Measurements from ENCODE around the gene UBE2D2. TPM values are rescaled to one million over a fixed set of nuclear protein-coding genes. Genes with fewer than 3 reads are reported as not detected.
A peak's percentile ranks its signal among the peaks of the same experiment; 100 is the strongest.

Gene UBE2D2
- polyA plus RNA-seq, 1 donor, result 125 TPM

DNA sequence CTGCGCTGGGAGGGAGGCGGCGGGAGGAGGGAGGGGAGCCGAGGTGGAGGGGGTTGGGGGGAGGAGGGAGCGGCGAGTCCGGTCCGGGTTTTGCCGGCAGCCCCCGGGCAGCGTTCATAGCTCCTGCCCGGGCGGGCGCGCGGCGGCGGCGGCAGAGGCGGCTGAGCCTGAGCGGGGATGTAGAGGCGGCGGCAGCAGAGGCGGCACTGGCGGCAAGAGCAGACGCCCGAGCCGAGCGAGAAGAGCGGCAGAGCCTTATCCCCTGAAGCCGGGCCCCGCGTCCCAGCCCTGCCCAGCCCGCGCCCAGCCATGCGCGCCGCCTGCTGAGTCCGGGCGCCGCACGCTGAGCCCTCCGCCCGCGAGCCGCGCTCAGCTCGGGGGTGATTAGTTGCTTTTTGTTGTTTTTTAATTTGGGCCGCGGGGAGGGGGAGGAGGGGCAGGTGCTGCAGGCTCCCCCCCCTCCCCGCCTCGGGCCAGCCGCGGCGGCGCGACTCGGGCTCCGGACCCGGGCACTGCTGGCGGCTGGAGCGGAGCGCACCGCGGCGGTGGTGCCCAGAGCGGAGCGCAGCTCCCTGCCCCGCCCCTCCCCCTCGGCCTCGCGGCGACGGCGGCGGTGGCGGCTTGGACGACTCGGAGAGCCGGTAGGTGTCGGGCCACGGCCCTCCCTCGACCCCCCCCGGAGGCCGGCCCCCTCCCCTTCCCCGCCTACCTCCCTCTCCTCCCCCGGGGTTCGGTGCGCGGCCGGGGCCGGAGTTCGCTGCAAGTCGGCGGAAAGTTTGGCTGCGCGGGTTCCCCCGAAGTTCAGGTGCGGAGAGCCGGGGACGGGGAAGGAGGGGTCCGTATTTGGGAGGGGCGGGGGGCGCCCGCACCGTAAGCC lies 87.3 kb downstream of the UBE2D2 start, which contains the start of gene CXXC5:
Gene CXXC5 (plus strand): TSS at position 145 of the 877 bp plus-strand sequence. CDS start 32,175 bp downstream, outside the sequence.
- WGBS (ENCODE audit: insufficient coverage, low lambda C conversion rate), result no CpG with 5 or more reads among the region's 106 CpGs
- H3K4me1 ChIP-seq (ENCODE audit: control insufficient read depth, insufficient read depth, low read length), result peaks cover 59% of the 10 kb centered on the region
- H3K9me3 ChIP-seq (ENCODE audit: control insufficient read depth, low read depth, low read length), result no peaks in the 10 kb centered on the region
- peaks cover 5% of the 10 kb centered on the region for H3K27me3 ChIP-seq (ENCODE audit: control insufficient read depth, insufficient read depth, low read length)
- peak within 1 kb of the TSS; percentile 89 for H3K4me3 ChIP-seq (ENCODE audit: low read length)
- no peaks in the 10 kb centered on the region for H3K36me3 ChIP-seq (ENCODE audit: control insufficient read depth, insufficient read depth, low read length)
- peak; percentile 72 to 92 for DNase-seq
- H3K27ac ChIP-seq (ENCODE audit: low read length), result peak within 1 kb of the TSS; percentile 92

DNA sequence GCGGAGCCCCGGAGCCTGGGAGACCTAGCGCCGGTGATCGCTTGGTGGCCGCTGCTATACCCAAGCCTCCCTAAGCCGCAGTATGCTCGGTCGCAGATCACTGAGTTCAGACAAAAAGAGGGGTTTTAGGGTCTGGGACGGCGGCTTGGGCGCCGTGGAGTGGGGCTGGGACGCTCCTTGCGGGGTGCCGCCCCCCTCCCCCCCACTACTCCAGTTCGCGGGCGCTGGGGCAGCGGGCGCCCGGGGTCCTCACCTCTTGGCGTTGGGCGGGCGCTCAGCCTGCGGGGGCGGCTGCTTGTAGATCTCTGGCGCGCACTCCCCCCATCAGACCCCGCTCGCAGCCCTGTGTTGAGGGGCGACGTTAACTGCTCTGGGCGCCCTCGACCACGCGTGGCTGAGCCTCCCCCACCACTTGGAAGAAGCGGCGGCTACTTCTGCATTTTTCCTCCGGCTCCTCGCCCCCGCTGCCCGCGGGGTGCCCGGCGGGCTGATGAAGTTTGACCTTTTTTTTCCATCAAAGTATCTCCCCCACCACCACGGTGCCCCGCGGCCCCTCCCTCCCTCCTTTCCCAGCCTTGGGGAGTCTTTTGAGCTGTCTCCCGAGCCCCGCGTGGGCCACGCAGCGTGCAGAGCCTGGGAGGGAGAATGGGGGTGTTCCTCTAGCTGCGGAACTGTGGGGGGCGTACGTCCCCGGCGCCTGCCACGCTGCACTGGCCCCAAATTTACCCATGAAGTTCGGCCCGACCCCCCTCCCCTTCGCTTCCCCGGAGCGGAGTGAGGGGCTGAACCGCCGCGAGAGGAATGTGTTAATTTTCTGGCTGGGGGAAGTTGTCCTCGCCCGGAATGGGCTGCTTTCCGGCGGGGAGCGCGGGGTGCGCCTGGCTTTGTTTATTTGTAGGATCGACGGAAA lies 88.2 kb downstream of the UBE2D2 start:
- DNase-seq, result peak in 1 of 2 donors; percentile 56
- H3K27ac ChIP-seq (ENCODE audit: low read length), result peak overlapping the region; percentile 92
- no CpG with 5 or more reads among the region's 77 CpGs for WGBS (ENCODE audit: insufficient coverage, low lambda C conversion rate)
- no peaks in the 10 kb centered on the region for H3K9me3 ChIP-seq (ENCODE audit: control insufficient read depth, low read depth, low read length)
- H3K27me3 ChIP-seq (ENCODE audit: control insufficient read depth, insufficient read depth, low read length), result peaks cover 5% of the 10 kb centered on the region
- H3K4me1 ChIP-seq (ENCODE audit: control insufficient read depth, insufficient read depth, low read length), result peaks cover 59% of the 10 kb centered on the region
- H3K36me3 ChIP-seq (ENCODE audit: control insufficient read depth, insufficient read depth, low read length), result no peaks in the 10 kb centered on the region
- H3K4me3 ChIP-seq (ENCODE audit: low read length), result peak overlapping the region; percentile 89

DNA sequence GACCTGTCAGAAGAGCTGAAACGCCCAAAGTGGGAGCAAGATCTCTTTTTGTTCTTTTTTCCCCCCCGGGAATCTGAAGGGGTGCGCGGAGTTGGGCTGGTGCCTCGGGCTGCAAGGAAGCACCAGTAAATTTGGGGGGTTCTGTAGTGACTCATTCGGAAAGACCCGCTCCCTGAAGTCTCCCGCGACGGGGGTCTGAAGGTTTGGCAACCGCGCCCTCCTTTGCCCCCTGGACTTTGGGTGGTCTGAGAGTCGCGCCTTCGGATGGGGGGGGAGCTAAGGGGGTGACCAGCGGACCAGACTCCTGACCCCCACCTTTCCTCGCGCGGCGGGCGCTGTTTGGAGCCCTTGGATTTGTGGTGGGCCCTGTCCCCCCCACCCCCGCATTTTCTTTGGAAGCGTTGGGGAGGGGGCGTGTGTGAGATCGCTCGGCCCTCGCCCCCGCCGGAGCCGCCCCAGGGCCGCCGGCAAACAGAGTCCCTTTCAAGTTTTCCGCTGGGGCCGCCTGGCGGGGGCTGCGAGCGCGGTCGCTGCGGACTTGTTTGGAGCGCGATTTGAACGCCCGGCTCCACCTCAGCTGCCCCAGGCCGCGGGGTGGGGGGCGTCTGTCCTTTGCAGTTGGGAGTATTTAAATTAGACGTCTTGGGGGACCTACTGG lies 89.0 kb downstream of the UBE2D2 start:
- peaks cover 59% of the 10 kb centered on the region for H3K4me1 ChIP-seq (ENCODE audit: control insufficient read depth, insufficient read depth, low read length)
- WGBS (ENCODE audit: insufficient coverage, low lambda C conversion rate), result no CpG with 5 or more reads among the region's 48 CpGs
- no peaks in the 10 kb centered on the region for H3K9me3 ChIP-seq (ENCODE audit: control insufficient read depth, low read depth, low read length)
- H3K27me3 ChIP-seq (ENCODE audit: control insufficient read depth, insufficient read depth, low read length), result peaks cover 5% of the 10 kb centered on the region
- DNase-seq, result peak in 1 of 2 donors; percentile 56
- peak overlapping the region; percentile 92 for H3K27ac ChIP-seq (ENCODE audit: low read length)
- H3K4me3 ChIP-seq (ENCODE audit: low read length), result peak overlapping the region; percentile 89
- no peaks in the 10 kb centered on the region for H3K36me3 ChIP-seq (ENCODE audit: control insufficient read depth, insufficient read depth, low read length)

DNA sequence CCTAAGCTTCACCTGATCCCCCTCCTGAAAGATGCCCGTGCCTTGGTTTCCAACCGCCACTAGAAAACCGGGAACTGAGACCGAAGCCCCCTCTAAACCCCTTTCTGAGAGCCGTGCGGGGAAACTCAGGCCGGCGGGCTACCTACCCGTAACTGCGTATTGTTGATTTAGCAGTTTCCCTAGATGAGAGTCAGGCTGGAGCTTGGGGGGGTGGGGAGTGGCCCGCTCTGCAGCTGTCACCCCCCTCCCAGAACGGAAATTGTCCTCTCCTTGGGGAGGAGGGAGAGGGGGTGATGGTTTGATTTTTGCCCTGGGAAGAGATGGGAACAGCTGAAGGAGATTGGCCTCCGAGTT lies 89.5 kb downstream of the UBE2D2 start:
- no peaks in the 10 kb centered on the region for H3K36me3 ChIP-seq (ENCODE audit: control insufficient read depth, insufficient read depth, low read length)
- H3K9me3 ChIP-seq (ENCODE audit: control insufficient read depth, low read depth, low read length), result no peaks in the 10 kb centered on the region
- peak overlapping the region; percentile 92 for H3K27ac ChIP-seq (ENCODE audit: low read length)
- peaks cover 5% of the 10 kb centered on the region for H3K27me3 ChIP-seq (ENCODE audit: control insufficient read depth, insufficient read depth, low read length)
- peaks cover 59% of the 10 kb centered on the region for H3K4me1 ChIP-seq (ENCODE audit: control insufficient read depth, insufficient read depth, low read length)
- WGBS (ENCODE audit: insufficient coverage, low lambda C conversion rate), result no CpG with 5 or more reads among the region's 13 CpGs
- peak in 1 of 2 donors; percentile 70 for DNase-seq
- H3K4me3 ChIP-seq (ENCODE audit: low read length), result peak overlapping the region; percentile 89

DNA sequence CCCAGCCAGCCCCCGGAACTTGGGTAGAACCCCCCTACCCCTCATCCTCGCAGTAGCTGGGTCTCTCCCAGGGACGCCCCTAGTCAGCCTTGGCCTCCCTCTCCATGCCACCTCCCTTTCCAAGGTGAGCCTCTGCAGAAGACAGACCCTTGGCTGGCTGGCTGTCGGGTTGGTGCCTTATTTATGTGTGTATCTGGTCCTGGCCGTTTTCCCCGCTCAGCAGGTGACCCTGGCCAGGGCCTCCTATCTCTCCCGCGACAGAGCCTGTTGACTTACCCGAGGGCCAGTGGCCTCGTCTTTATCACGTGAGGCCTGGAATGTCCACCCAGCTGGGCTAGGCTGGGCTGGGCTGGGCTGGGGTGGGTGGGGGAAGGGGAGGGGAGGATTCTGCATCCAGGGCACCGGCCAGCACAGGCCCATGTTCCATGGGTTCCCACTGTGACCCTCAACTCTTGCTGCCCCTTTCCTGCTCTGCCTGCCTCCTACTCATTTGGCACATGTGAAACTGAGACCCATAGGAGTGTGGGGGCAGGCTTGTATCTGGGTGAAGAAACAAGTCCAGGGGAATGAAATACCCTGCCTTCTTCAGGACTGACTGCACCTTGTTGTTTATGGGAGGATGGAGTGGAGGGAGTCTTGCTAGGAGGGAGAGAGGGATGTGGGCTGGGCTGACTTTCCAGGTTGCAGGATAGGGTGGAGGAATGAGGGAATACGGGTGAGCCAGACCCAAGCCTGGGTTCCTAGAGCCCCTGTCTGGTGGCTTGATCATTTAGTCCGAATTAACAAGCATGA lies 90.1 kb downstream of the UBE2D2 start:
- Histone ChIP-seq H3K4me3 (ENCODE audit: low read length) (peak overlapping the region; percentile 89), H3K36me3 (ENCODE audit: control insufficient read depth, insufficient read depth, low read length) (no peaks in the 10 kb centered on the region), H3K27me3 (ENCODE audit: control insufficient read depth, insufficient read depth, low read length) (peaks cover 5% of the 10 kb centered on the region), H3K27ac (ENCODE audit: low read length) (peak overlapping the region; percentile 92), H3K4me1 (ENCODE audit: control insufficient read depth, insufficient read depth, low read length) (peaks cover 61% of the 10 kb centered on the region), H3K9me3 (ENCODE audit: control insufficient read depth, low read depth, low read length) (no peaks in the 10 kb centered on the region)
- no CpG with 5 or more reads among the region's 14 CpGs for WGBS (ENCODE audit: insufficient coverage, low lambda C conversion rate)
- peak; percentile 72 to 78 for DNase-seq

DNA sequence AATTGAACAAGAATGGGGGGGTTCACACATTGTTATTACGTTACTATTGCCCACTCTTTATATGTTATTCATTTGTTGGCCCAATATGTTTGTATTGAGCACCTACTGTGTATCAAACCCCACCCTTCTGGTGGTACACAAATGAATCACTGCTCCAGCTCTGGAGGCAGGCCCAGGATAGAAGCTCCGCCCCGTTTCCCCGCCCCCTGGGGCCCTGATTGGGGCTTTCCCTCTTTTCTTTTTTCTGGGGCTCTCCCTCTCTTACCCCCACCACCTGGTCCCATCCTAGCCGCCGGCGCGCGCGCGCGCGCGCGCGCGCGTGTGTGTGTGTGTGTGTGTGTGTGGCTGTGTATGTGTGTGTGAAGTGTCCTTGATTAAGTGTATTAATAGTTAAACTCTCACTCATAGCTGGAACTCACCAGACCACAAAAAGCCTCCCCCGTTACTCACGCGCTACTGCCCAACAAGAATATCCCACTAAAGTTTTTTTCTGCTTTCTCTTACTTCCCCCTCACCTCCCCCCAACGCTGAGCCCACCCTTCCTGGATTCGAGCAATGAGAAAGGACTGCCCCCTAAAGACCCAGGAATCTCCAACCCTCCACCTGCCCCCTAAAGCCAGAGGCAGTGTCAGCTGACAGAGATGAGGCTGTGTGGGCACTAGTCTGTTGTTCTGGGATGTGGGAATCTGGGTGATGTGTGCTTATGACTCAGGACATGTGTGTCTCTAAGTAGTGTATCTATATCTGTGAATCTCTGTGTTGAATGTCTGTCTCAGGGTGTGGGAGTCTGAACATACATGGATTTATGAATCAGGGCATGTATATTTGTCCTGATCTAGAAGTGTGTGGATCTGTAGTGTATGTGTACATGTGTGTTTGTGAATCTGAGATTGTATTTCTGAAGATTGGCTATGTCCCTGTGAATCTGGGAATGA lies 91.0 kb downstream of the UBE2D2 start:
- peak; percentile 71 to 83 for DNase-seq
- no peaks in the 10 kb centered on the region for H3K9me3 ChIP-seq (ENCODE audit: control insufficient read depth, low read depth, low read length)
- H3K27me3 ChIP-seq (ENCODE audit: control insufficient read depth, insufficient read depth, low read length), result peaks cover 5% of the 10 kb centered on the region
- WGBS (ENCODE audit: insufficient coverage, low lambda C conversion rate), result 11% methylated on average over 3 of the region's 23 CpGs
- H3K36me3 ChIP-seq (ENCODE audit: control insufficient read depth, insufficient read depth, low read length), result no peaks in the 10 kb centered on the region
- H3K27ac ChIP-seq (ENCODE audit: low read length), result peak overlapping the region; percentile 92
- peak overlapping the region; percentile 89 for H3K4me3 ChIP-seq (ENCODE audit: low read length)
- peaks cover 57% of the 10 kb centered on the region for H3K4me1 ChIP-seq (ENCODE audit: control insufficient read depth, insufficient read depth, low read length)

DNA sequence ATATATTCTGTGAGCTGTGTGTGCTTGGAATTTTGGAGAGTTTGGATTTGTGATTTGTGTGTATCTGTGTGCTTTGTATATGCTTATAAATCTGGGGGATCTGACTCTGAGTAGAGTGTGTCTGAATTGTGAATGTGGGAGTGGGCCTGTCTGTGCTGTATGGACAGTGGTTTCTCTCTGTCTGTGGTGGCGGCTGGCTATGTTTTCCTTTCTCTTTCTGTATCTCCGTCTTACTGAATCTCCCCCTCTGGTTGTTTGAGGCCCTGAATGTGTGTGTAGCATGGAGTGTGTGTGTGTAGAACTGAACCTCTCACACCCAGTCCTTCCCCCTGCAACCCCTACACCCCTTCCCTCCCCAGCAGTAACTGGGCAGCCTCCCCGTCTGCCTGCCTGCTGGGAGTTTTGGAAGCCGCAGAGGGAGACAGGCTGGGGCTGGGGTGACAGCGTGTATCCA lies 91.7 kb downstream of the UBE2D2 start:
- Histone ChIP-seq H3K9me3 (ENCODE audit: control insufficient read depth, low read depth, low read length) (no peaks in the 10 kb centered on the region), H3K4me3 (ENCODE audit: low read length) (no peak overlapping the region), H3K4me1 (ENCODE audit: control insufficient read depth, insufficient read depth, low read length) (peaks cover 57% of the 10 kb centered on the region), H3K36me3 (ENCODE audit: control insufficient read depth, insufficient read depth, low read length) (no peaks in the 10 kb centered on the region), H3K27me3 (ENCODE audit: control insufficient read depth, insufficient read depth, low read length) (peaks cover 5% of the 10 kb centered on the region), H3K27ac (ENCODE audit: low read length) (peak overlapping the region; percentile 92)
- peak in 1 of 2 donors; percentile 68 for DNase-seq
- WGBS (ENCODE audit: insufficient coverage, low lambda C conversion rate), result no CpG with 5 or more reads among the region's 5 CpGs

DNA sequence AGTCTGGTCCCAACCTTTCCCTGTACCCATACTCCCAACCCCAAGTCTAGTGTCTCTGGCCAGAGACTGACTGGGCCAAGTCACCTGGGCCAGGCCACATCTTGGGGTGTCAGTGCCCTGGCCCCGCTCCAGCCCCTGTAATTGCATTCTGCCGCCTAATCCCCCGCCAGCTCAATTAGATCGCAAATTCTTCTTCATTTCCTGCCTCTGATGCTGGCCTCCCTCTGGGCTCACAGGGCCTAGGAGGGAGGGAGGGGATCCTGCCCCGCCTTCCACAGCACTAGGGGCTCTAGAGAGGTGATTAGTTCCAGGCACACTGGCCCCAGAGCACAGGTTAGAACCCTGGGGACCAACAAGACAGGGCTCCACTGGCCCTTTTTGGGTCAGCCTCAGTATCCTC lies 92.5 kb downstream of the UBE2D2 start:
- DNase-seq, result peak in 1 of 2 donors; percentile 31
- H3K9me3 ChIP-seq (ENCODE audit: control insufficient read depth, low read depth, low read length), result no peaks in the 10 kb centered on the region
- H3K4me1 ChIP-seq (ENCODE audit: control insufficient read depth, insufficient read depth, low read length), result peaks cover 64% of the 10 kb centered on the region
- peak overlapping the region; percentile 92 for H3K27ac ChIP-seq (ENCODE audit: low read length)
- H3K36me3 ChIP-seq (ENCODE audit: control insufficient read depth, insufficient read depth, low read length), result no peaks in the 10 kb centered on the region
- no CpG with 5 or more reads among the region's 5 CpGs for WGBS (ENCODE audit: insufficient coverage, low lambda C conversion rate)
- no peak overlapping the region for H3K4me3 ChIP-seq (ENCODE audit: low read length)
- peaks cover 5% of the 10 kb centered on the region for H3K27me3 ChIP-seq (ENCODE audit: control insufficient read depth, insufficient read depth, low read length)

DNA sequence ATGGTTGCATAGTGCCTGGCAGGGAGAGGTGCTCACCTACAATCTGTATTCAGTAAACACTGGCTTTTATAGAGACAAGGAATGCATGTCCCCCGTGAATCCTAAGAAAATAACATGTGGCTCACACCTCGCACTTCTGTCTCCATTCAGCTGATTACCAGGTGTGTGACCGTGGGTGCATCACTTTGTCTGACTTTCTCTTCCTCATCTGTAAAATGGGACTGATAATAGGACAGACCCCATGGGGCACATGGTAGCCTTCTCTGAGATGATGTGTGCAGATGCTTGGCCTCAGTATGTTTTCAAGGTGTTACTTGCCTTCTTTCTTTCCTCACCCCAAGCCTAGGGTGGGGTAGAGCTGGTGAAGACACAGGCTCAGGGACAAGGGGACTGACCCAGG lies 93.3 kb downstream of the UBE2D2 start:
- no peak overlapping the region for H3K4me3 ChIP-seq (ENCODE audit: low read length)
- no CpG with 5 or more reads among the region's 3 CpGs for WGBS (ENCODE audit: insufficient coverage, low lambda C conversion rate)
- peaks cover 73% of the 10 kb centered on the region for H3K4me1 ChIP-seq (ENCODE audit: control insufficient read depth, insufficient read depth, low read length)
- peaks cover 5% of the 10 kb centered on the region for H3K27me3 ChIP-seq (ENCODE audit: control insufficient read depth, insufficient read depth, low read length)
- DNase-seq, result no peak
- peak overlapping the region; percentile 92 for H3K27ac ChIP-seq (ENCODE audit: low read length)
- H3K9me3 ChIP-seq (ENCODE audit: control insufficient read depth, low read depth, low read length), result no peaks in the 10 kb centered on the region
- H3K36me3 ChIP-seq (ENCODE audit: control insufficient read depth, insufficient read depth, low read length), result no peaks in the 10 kb centered on the region

Data from large intestine (tissue), 3 donors.